ENCODE measurements around the gene GPX1. TPM values are rescaled to one million over a fixed set of nuclear protein-coding genes. Genes with fewer than 3 reads are reported as not detected.
A peak's percentile ranks its signal among the peaks of the same experiment; 100 is the strongest.

GPX1 gene
- total RNA-seq, 4 donors from 2014 or later = 155 to 485 (median 274) TPM

- peaks cover 5 to 45% (median 25%) of the 10 kb centered on the region in 4 donors for H3K4me1 ChIP-seq
- peak; percentile 23 for TF ChIP-seq EP300 (IDR thresholded peaks at IDR 0.05; ENCODE audit: low read depth)
- peak; percentile 59 to 89 (median 84) for TF ChIP-seq POLR2AphosphoS5 (IDR thresholded peaks at IDR 0.05)
- TF ChIP-seq POLR2A (IDR thresholded peaks at IDR 0.05) = peak; percentile 84
- peak; percentile 14 to 49 (median 29) for TF ChIP-seq CTCF (IDR thresholded peaks at IDR 0.05)
- in situ Hi-C loops (cut with MboI; ENCODE audit: low pct_ligation_motif_present in 1 of 4, low pct_unique_long_range_greater_than_20kb in 1 of 4, low sequenced_read_pairs in 3 of 4) (loop anchor here (10.0 to 25.0 kb wide), 2 partner anchors 97 to 105 kb away; partner anchors contain the start of gene NICN1 (in 2 of the 4)), intact Hi-C loops (cut with DNase I; ENCODE audit: low total_unique reads) (loop anchor here (2.0 to 10.0 kb wide), 2 partner anchors 71 to 105 kb away; partner anchors contain the start of gene RHOA)
- DNase-seq = peak; percentile 95
- H3K9me3 ChIP-seq = no peaks in the 10 kb centered on the region
- H3K36me3 ChIP-seq = peaks cover 0 to 4% (median 1%) of the 10 kb centered on the region in 4 donors
- H3K27me3 ChIP-seq = no peaks in the 10 kb centered on the region
- peak within 1 kb of the TSS; percentile 62 to 90 (median 86) for H3K4me3 ChIP-seq
- WGBS, 2 donors (ENCODE audit: low coverage in 1 of 2) = 8 to 10% methylated on average over 6 to 48 of the region's 70 CpGs
- H3K27ac ChIP-seq = peak within 1 kb of the TSS; percentile 91 to 99 (median 94)
These were observed 18.0 kb downstream of the GPX1 start, which contains the start of gene USP4 for GRCh38 chr3:49339941-49340800. Gene USP4 (minus strand): TSS chr3:49340053. CDS start chr3:49340024, 29 bp downstream.

GRCh38 chr3:49339581-49339940, 18.6 kb downstream of the GPX1 start:
- intact Hi-C loops (cut with DNase I; ENCODE audit: low total_unique reads) (no loop called here), in situ Hi-C loops (cut with MboI; ENCODE audit: low pct_ligation_motif_present in 1 of 4, low pct_unique_long_range_greater_than_20kb in 1 of 4, low sequenced_read_pairs in 3 of 4) (loop anchor here in 2 of 4 donors (25.0 kb wide), 1 partner anchor 98 kb away; the partner anchor contains the start of gene NICN1 (in 2 of the 2))
- H3K4me3 ChIP-seq = peak overlapping the region; percentile 62 to 90 (median 86)
- no peak for TF ChIP-seq EP300 (IDR thresholded peaks at IDR 0.05; ENCODE audit: low read depth)
- no peak for TF ChIP-seq CTCF (IDR thresholded peaks at IDR 0.05)
- no peak for TF ChIP-seq POLR2A (IDR thresholded peaks at IDR 0.05)
- TF ChIP-seq POLR2AphosphoS5 (IDR thresholded peaks at IDR 0.05) = no peak
- peak overlapping the region; percentile 91 to 99 (median 94) for H3K27ac ChIP-seq
- DNase-seq = peak; percentile 29
- H3K27me3 ChIP-seq = no peaks in the 10 kb centered on the region
- H3K9me3 ChIP-seq = no peaks in the 10 kb centered on the region
- 2% methylated on average over 13 of the region's 17 CpGs; no CpG with 5 or more reads in 1 of the 2 donors for WGBS, 2 donors (ENCODE audit: low coverage in 1 of 2)
- H3K36me3 ChIP-seq = peaks cover 0 to 10% (median 4%) of the 10 kb centered on the region in 4 donors
- peaks cover 5 to 45% (median 25%) of the 10 kb centered on the region in 4 donors for H3K4me1 ChIP-seq

- Histone ChIP-seq H3K36me3 (peaks cover 0 to 45% (median 19%) of the 10 kb centered on the region in 4 donors), H3K4me1 (peaks cover 0 to 20% (median 11%) of the 10 kb centered on the region in 4 donors), H3K27ac (peak overlapping the region in 1 of 4 donors; percentile 3), H3K27me3 (no peaks in the 10 kb centered on the region), H3K9me3 (no peaks in the 10 kb centered on the region), H3K4me3 (no peak overlapping the region)
- WGBS, 2 donors (ENCODE audit: low coverage in 1 of 2) = 87 to 90% methylated on average over 4 to 5 of the region's 5 CpGs
- TF ChIP-seq POLR2A (IDR thresholded peaks at IDR 0.05) = no peak
- no peak for TF ChIP-seq CTCF (IDR thresholded peaks at IDR 0.05)
- TF ChIP-seq POLR2AphosphoS5 (IDR thresholded peaks at IDR 0.05) = no peak
- no peak for TF ChIP-seq EP300 (IDR thresholded peaks at IDR 0.05; ENCODE audit: low read depth)
- no peak for DNase-seq
- in situ Hi-C loops (cut with MboI; ENCODE audit: low pct_ligation_motif_present in 1 of 4, low pct_unique_long_range_greater_than_20kb in 1 of 4, low sequenced_read_pairs in 3 of 4) (loop anchor here in 2 of 4 donors (25.0 kb wide), 1 partner anchor 103 kb away; the partner anchor contains the start of gene NICN1 (in 2 of the 2)), intact Hi-C loops (cut with DNase I; ENCODE audit: low total_unique reads) (no loop called here)
These were observed 24.1 kb downstream of the GPX1 start for GRCh38 chr3:49333916-49334633.
